Suppressor macrophage treated with lipopolysaccharide for 4 hours (primary cell): ENCODE data around the gene CUX1.
"Not testable (repeated sequence)": the region's sequence is repeated elsewhere in the genome, so short reads cannot be mapped to it uniquely, and the experiment has no call there.

ENCODE experiments used
- DNase-seq: peaks from one replicate; pipeline ENCODE4 v3.0.0-alpha.2; 2020

The CUX1 gene

DNA sequence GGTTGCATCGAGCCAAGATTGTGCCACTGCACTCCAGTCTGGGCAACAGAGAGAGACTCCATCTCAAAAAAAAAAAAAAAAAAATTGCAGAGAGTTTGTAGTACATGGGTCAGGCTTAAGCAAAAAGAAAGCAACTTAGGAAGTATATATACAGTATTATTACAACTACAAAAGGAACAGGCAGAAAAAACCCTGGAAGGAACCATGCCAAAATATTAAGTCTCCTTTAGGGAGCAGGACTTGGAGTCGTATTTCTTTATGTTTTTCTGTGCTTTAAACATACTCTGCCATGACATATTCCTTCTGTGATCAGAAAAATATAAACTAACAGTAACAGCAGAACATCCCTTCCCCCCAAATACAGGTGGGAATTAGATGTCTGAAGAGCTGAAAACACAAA lies 144.4 kb downstream of the CUX1 start:
- no peak for DNase-seq

DNA sequence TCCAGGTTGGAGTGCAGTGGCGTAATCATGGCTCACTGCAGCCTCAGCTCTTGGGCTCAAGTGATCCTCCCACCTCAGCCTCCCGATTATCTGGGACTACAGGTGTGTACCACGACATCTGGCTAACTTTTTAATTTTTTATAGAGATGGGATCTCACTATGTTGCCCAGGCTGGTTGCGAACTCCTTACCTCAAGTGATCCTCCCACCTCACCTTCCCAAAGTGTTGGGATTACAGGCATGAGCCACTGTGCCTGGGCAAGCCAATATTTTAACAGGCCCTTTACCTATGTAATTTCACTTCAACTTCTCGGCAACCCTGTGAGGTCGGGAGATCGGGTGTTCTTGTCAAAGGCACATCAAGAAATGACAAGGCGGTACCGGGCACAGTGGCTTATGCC lies 146.3 kb downstream of the CUX1 start:
- DNase-seq, result no peak

GRCh38 chr7:101964680-101965452 lies 147.4 kb downstream of the CUX1 start:
- no peak for DNase-seq

- no peak for DNase-seq
Observed at GRCh38 chr7:101968720-101969466, 151.5 kb downstream of the CUX1 start.

- DNase-seq, result no peak
Observed at GRCh38 chr7:101969997-101970585, 152.7 kb downstream of the CUX1 start.

DNA sequence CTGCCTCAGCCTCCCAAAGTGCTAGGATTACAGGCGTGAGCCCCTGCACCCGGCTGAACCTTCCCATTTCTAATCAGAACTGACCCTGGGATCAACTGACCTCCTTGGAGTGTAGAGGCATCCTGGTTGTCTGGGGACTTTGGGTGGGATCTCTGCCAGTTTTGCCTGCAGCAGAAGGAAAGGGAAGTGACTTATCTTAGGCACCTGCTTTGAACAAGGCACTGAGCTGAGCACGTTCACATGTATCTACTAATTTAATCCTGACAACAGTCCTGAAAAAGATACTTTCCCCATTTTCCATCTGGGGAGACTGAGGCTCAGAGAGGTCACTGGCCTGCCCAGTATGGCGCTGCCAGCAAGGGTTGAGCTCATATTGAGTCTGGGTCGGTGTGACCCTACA lies 153.4 kb downstream of the CUX1 start:
- DNase-seq, result no peak

DNA sequence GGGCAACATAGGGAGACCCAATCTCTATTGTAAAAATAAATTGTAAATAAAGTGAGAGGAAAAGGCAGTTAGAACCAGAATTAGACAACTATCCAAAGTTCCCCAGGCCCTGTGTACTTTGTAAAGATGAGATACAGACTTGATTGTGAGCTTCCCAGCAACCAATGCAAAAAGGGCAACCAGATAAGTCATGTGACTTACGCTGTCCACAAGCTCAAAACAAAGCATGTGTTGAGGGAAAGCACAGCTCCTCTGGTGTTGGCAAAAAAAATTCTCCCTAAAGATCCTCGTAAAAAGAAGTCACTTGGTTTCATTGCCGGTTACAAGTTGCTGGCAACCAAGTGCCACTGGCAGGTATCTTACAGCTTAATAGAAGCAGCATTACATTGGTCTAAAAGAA lies 154.0 kb downstream of the CUX1 start:
- DNase-seq, result no peak

DNA sequence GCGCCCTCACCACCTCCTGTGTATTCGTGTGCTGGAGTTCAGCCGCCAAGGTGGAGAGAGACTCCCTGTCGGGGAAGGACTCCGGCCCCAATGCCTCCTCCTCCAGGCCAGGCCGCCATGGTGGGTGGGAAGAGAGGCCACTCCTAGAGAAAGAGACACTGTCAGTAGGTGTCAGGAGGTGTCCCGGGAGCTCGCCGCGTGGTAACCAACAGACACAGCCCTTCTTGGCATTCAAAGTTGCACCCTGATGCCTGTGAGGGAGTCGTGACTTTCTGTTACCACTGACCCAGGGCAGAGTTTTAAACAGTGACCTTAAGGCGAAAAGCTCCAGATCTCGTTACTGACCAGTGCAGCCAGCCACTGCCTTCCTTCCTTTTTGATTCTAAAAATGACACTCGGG lies 155.2 kb downstream of the CUX1 start:
- DNase-seq, result no peak

DNA sequence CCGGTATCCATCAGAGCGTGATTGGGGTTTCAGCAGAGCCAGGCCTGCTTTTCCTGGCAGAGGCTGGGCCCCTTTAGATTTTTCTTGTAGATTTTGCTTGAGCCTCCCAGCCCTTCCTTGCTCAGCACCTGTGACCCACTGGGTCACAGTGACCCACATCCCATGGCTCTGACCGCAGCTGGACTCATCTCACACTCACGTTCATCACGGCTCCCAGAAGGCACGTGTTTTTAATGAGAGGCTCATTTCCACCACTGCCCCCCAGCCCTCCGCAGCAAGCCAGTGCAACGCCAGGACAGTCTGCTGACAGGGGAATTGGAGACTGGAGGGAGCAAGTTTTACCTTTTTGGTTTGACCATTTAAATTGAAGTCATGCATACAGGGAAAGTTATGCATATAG lies 155.7 kb downstream of the CUX1 start:
- no peak for DNase-seq

GRCh38 chr7:101974393-101974792 lies 157.0 kb downstream of the CUX1 start:
- DNase-seq, result no peak

DNA sequence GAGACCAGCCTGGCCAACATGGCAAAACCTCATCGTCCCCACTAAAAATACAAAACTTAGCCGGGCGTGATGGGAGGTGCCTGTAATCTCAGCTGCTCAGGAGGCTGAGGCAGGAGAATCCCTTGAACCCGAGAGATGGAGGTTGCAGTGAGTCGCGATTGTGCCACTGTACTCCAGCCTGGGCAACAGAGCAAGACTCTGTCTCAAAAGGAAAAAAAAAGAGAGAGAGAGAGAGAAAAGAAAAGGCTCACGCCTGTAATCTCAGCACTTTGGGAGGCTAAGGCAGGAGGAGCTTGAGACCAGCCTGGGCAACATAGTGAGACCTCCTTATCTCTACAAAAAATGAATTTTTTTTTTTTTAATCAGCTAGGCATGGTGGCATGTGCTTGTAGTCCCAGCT lies 157.6 kb downstream of the CUX1 start:
- DNase-seq, result no peak

DNA sequence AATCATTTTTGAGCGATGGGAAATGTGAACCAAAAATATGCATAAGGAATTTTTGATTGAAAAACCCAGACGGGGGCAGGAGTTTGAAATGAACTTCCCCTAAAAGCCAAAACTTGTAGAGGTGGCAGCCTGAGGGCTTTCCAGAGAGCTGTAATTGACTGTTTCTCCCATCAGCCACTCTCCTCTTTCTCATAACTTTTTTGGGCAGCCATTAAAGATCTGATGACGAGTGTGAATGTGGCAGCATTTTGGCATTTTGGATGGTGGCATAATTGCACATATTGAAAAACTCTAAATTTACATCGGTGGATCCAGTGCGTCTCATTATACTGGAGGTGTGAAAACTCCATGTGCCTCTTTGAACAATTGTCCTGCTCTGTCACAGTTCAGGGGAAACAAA lies 159.0 kb downstream of the CUX1 start:
- no peak for DNase-seq

- DNase-seq, result no peak
Observed at GRCh38 chr7:101977249-101977648, 159.8 kb downstream of the CUX1 start.

DNA sequence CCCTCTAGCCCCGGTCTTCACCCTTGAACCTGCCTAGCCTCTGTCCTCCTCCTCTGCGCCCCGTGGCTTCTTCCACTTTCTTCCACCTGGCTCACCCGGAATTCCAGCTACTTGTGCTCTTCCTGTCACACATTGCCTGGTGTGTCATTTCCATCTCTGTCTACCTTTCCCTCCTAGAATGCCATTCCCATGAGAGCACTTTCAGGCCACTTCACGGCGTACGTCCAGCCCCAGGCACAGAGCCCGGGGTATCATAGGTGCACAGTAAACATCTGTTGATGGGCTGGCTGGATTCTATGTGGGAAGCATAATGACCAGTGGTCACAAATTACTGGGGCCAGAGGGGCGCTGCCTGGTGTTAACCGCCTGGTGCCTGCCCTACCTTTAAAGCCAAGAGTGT lies 161.3 kb downstream of the CUX1 start:
- DNase-seq, result no peak

- DNase-seq, result no peak
Observed at GRCh38 chr7:101983147-101983811, 165.9 kb downstream of the CUX1 start.

DNA sequence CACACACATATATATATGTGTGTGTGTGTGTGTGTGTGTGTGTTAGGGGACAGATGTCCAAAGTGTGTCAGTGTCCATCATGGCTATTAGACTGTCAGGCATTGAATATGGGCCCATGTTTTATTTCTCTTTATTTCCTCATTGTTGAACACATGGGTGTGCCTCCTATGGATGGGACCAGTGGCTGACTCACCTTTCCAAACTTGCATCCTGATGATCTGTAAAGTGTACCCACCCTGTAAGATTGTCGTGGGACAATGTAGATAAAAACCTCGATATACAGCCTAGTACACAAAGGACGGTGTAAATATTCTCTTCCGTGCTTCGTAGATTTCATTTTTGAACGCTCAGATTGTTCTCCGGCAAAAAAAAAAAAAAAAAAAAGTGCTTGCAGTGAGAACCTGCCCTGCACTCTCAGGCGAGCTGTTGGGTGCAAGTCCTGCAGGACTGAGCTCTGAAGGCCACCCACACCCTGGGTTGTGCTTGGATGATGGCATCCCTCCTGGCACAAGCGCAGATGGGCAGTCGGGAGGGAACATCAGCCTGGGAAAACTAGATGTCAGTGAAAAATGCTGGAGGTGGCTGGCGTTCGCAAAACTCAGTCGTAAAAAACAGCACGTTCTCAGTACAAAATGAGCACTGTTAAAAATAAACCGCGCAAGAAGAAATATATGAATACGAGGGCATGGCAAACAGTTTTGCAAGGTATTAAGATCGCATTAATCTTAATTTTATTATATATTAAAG lies 166.9 kb downstream of the CUX1 start:
- DNase-seq, result no peak

- no peak for DNase-seq
Observed at GRCh38 chr7:101985057-101985902, 167.9 kb downstream of the CUX1 start.

- DNase-seq, result no peak
Observed at GRCh38 chr7:101985903-101986734, 168.7 kb downstream of the CUX1 start.

GRCh38 chr7:101987494-101987893 lies 170.1 kb downstream of the CUX1 start:
- DNase-seq, result no peak

- not testable (repeated sequence) for DNase-seq
Observed at GRCh38 chr7:101988060-101988459, 170.6 kb downstream of the CUX1 start.

- DNase-seq, result no peak
Observed at GRCh38 chr7:101988513-101988912, 171.1 kb downstream of the CUX1 start.
